Dendritic cell treated with granulocyte-macrophage colony-stimulating factor and Interleukin-4, amounts not matched to agents 40 ng/mL and 50 ng/mL, for 4 days (primary cell): Measurements from ENCODE around the gene CCDC159.
"Not testable (repeated sequence)": the region's sequence is repeated elsewhere in the genome, so short reads cannot be mapped to it uniquely, and the experiment has no call there.

Experiments
- H3K27ac Mint-ChIP-seq: one replicate; pipeline ENCODE4 v1.8.0; 2022; ENCODE audit warnings: mild to moderate bottlenecking, mixed read lengths
- H3K27me3 Mint-ChIP-seq: one replicate; pipeline ENCODE4 v1.8.0; 2022; ENCODE audit warnings: mild to moderate bottlenecking, mixed read lengths
- H3K36me3 Mint-ChIP-seq: one replicate; pipeline ENCODE4 v1.8.0; 2022; ENCODE audit warnings: low read depth, mixed read lengths
- H3K4me1 Mint-ChIP-seq: one replicate; pipeline ENCODE4 v1.8.0; 2022; ENCODE audit warnings: low read depth, mixed read lengths
- H3K4me3 Mint-ChIP-seq: one replicate; pipeline ENCODE4 v1.8.0; 2022; ENCODE audit warnings: mild to moderate bottlenecking, moderate library complexity, mixed read lengths
- H3K9me3 Mint-ChIP-seq: one replicate; pipeline ENCODE4 v1.8.0; 2022; ENCODE audit warnings: mixed read lengths
- intact Hi-C: fragments of 100-400 bp; cut with micrococcal nuclease; formaldehyde crosslinking; loops from one replicate; pipeline ENCODE4 v1.15.0; 2022

CCDC159 gene, protein sequence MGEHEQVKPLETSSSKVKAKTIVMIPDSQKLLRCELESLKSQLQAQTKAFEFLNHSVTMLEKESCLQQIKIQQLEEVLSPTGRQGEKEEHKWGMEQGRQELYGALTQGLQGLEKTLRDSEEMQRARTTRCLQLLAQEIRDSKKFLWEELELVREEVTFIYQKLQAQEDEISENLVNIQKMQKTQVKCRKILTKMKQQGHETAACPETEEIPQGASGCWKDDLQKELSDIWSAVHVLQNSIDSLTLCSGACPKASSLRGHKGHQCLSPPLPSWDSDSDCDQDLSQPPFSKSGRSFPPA

DNA sequence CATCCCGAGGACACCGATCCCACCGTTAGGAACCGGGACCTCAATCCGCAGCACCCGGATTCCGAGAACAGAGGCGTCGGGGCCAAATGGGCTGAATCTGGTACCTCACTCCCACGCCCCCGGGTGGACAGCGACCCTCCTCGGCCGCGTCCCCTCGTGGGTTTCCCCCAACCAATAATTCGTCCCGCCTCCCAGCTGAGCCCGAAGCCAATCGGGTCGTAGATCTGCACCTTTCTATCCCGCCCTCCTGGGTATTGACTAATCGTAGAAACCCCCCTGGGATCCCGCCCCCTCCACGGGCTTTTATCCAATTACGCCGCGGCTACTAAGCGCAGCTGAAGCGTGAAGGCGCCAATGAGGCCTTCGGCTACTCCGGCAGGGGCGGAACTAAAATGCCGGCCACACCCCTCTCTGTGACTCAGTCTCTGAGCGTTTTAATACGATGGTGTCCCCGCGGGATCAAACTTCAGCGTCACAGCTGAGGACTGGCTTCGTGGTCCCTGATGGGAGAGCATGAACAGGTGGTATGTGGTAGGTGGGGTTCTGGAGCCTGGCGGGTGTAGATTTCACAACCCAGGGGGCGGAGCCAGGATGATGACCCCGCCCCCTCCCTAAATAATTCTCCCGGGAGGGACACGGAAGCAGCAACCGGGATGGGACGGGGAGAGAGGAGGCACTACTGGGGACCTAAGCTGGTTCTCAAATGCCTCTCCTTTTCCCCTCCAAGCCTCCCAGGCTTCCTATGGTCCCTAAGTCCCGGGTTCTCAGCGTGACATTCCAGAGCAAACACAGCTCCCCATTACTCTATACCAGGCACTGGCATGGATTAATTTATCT lies at the start of gene CCDC159, which contains the start of gene TMEM205:
Gene CCDC159 (plus strand): TSS at position 416 of the 837 bp plus-strand sequence. CDS start 88 bp downstream, at position 504.
Gene TMEM205 (minus strand): TSS at position 165 of the 837 bp plus-strand sequence. CDS start 649 bp downstream, outside the sequence.
- peaks cover 35% of the 10 kb centered on the region for H3K36me3 Mint-ChIP-seq
- intact Hi-C loops, result loop anchor here (1.0 kb wide), 2 partner anchors 9 to 28 kb away; partner anchors contain the start of genes PLPPR2 and SWSAP1
- peaks cover 34% of the 10 kb centered on the region for H3K4me1 Mint-ChIP-seq
- H3K4me3 Mint-ChIP-seq, result peak within 1 kb of the TSS; percentile 93
- H3K9me3 Mint-ChIP-seq, result peaks cover 11% of the 10 kb centered on the region
- no peaks in the 10 kb centered on the region for H3K27me3 Mint-ChIP-seq
- peak within 1 kb of the TSS; percentile 93 for H3K27ac Mint-ChIP-seq

DNA sequence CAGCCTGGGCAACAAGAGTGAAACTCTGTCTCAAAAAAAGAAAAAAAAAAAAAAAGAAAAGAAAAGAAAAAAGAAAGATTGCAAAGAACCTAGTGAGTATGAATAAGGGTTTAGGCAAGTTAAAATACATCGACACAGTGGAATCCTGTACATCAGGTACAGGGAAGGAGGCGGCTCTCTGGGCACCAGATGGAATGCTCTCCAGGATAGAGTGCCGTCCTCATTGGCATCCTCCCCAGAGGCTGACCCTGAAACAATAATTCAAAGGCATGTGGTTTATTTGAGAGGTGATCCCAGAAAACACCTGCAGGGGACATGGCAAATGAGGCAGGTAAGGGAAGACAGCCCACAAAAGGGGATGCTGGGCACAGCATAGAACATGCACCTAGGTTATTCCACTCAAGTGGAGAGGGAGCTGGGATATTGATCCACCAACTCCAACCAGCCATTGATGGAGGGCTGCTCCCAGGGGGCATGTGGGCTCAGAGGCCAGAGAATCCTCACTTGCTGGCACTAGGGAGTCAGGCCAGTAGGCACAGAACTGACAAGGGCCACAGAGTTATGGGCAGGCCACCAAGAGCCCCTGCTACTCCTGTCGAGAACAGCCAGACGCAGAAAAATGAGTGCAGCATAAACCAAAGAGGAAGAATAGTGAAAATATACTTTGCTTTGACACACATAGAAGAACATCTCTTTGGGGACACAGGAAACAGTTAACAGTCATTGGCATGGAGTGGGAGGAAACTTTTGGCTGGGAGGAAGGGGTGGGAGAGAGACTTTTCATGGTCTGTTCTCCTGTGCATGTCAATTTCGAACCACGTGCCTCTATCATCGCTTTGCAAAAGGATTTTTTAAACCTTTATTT lies 46.1 kb upstream of the CCDC159 start:
- intact Hi-C loops, result no loop called here
- H3K4me3 Mint-ChIP-seq, result no peak overlapping the region
- H3K9me3 Mint-ChIP-seq, result no peaks in the 10 kb centered on the region
- H3K27me3 Mint-ChIP-seq, result no peaks in the 10 kb centered on the region
- no peaks in the 10 kb centered on the region for H3K36me3 Mint-ChIP-seq
- H3K4me1 Mint-ChIP-seq, result peaks cover 48% of the 10 kb centered on the region
- no peak overlapping the region for H3K27ac Mint-ChIP-seq

- Mint-ChIP-seq H3K9me3 (no peaks in the 10 kb centered on the region), H3K4me3 (no peak overlapping the region), H3K36me3 (no peaks in the 10 kb centered on the region), H3K27ac (no peak overlapping the region), H3K27me3 (no peaks in the 10 kb centered on the region), H3K4me1 (peaks cover 42% of the 10 kb centered on the region)
- intact Hi-C loops, result no loop called here
Observed at GRCh38 chr19:11300811-11301120, 45.6 kb upstream of the CCDC159 start.

- no peak overlapping the region for H3K27ac Mint-ChIP-seq
- H3K9me3 Mint-ChIP-seq, result no peaks in the 10 kb centered on the region
- H3K4me3 Mint-ChIP-seq, result no peak overlapping the region
- peaks cover 3% of the 10 kb centered on the region for H3K36me3 Mint-ChIP-seq
- no peaks in the 10 kb centered on the region for H3K27me3 Mint-ChIP-seq
- intact Hi-C loops, result no loop called here
- peaks cover 25% of the 10 kb centered on the region for H3K4me1 Mint-ChIP-seq
Observed at GRCh38 chr19:11304936-11305335, 41.4 kb upstream of the CCDC159 start.

GRCh38 chr19:11306337-11306736 lies 40.0 kb upstream of the CCDC159 start:
- no peak overlapping the region for H3K27ac Mint-ChIP-seq
- H3K36me3 Mint-ChIP-seq, result peaks cover 6% of the 10 kb centered on the region
- peaks cover 13% of the 10 kb centered on the region for H3K4me1 Mint-ChIP-seq
- no peak overlapping the region for H3K4me3 Mint-ChIP-seq
- H3K27me3 Mint-ChIP-seq, result no peaks in the 10 kb centered on the region
- intact Hi-C loops, result no loop called here
- no peaks in the 10 kb centered on the region for H3K9me3 Mint-ChIP-seq

DNA sequence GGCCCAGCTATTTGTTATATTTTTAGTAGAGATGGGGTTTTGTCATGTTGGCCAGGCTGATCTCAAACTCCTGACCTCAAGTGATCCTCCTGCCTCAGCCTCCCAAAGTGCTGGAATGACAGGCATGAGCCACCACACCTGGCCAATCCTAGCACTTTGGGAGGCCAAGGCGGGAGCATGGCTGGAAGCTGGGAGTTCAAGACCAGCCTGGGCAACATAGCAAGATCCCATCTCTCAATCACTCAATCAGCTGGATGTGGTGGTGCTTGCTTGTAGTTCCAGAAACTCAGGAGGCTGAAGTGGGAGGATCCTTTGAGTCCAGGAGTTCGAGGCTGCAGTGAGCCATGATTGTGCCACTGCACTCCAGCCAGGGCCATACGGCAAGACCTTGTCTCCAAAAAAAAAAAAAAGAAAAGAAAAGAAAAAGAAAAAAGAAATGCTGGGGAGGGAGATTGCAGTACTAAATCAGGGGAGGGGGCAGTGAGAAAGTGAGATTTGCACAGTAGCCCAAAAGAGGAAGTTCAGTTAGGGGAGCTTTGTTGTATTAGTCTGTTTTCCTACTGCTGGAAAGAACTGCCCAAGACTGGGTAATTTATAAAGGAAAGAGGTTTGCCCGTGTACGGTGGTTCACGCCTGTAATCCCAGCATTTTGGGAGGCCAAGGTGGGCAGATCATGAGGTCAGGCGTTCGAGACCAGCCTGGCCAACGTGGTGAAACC lies 25.9 kb upstream of the CCDC159 start:
- intact Hi-C loops, H3K27me3 Mint-ChIP-seq, H3K9me3 Mint-ChIP-seq, H3K36me3 Mint-ChIP-seq: not testable (repeated sequence)
- H3K4me3 Mint-ChIP-seq, result peak overlapping the region; percentile 64
- H3K27ac Mint-ChIP-seq, result peak overlapping the region; percentile 80
- peaks cover 94% of the 10 kb centered on the region for H3K4me1 Mint-ChIP-seq

DNA sequence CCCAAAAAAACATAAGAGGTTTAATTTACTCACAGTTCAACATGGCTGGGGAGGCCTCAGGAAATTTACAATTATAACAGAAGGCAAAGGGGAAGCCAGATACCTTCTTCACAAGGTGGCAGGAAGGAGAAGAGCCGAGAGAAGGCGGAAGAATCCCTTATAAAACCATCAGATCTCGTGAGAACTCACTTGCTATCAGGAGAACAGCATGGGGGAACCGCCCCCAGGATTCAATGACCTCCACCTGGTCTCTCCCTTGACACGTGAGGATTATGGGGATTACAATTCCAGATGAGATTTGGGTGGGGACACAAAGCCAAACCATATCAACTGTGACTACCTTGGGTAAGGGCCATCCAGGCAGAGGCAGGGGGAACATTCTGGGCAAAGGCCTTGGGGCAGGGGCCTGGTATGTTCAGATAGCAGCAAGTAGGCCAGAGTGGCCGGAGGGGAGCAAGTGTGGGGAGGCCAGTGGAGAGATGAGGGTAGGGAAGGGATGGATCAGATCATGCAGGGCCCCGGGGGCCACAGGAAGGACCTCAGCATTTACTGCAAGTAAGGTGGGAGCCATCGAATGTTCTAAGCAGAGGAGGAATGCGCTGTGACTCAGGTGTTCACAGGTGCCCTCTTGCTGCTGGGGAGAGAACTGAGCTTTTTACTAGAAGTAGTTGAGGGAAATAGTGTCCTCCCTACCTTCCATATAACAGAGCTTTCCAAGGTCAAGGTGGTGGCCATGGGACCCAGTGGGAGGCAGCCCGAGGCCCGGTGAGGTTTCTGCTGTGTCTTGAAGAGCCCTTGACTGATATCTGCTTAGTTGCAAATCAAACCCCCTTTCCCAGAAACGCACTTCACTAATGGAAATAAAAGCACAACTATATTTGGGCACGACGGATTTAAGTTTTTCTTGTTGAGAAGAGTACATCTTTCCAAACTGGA lies 24.9 kb upstream of the CCDC159 start:
- H3K4me3 Mint-ChIP-seq, result peak overlapping the region; percentile 64
- H3K36me3 Mint-ChIP-seq, result peaks cover 9% of the 10 kb centered on the region
- H3K4me1 Mint-ChIP-seq, result peaks cover 89% of the 10 kb centered on the region
- H3K27me3 Mint-ChIP-seq, result no peaks in the 10 kb centered on the region
- intact Hi-C loops, result no loop called here
- H3K9me3 Mint-ChIP-seq, result no peaks in the 10 kb centered on the region
- H3K27ac Mint-ChIP-seq, result peak overlapping the region; percentile 80

- H3K4me3 Mint-ChIP-seq, result peak overlapping the region; percentile 13
- H3K27ac Mint-ChIP-seq, result peak overlapping the region; percentile 80
- peaks cover 81% of the 10 kb centered on the region for H3K4me1 Mint-ChIP-seq
- H3K9me3 Mint-ChIP-seq, result no peaks in the 10 kb centered on the region
- intact Hi-C loops, result no loop called here
- H3K27me3 Mint-ChIP-seq, result no peaks in the 10 kb centered on the region
- peaks cover 18% of the 10 kb centered on the region for H3K36me3 Mint-ChIP-seq
Observed at GRCh38 chr19:11322269-11323024, 23.9 kb upstream of the CCDC159 start.

DNA sequence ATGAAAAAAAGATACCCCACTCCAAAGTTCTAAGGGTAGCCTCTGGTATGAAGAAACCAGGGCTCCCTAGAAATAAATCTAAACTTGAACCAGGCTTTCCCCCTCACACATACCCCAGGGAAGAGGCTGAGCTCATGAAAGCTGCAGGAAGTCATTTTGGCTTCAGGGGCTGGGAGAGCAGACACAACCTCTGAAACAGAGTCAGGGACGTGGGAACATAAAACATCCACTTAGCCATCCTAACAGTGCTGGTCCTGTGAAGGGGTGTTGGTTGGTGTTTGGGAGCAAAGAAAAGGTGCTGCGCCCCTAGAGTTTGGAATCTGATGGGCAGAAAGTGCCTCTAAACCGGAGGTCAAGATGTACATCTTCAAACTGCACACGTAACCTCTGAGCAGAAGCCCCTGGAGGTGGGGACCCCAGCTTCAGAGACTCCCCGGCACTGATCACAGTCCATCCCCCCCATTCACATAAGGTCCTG lies 22.7 kb upstream of the CCDC159 start:
- peaks cover 70% of the 10 kb centered on the region for H3K4me1 Mint-ChIP-seq
- no peaks in the 10 kb centered on the region for H3K9me3 Mint-ChIP-seq
- peaks cover 24% of the 10 kb centered on the region for H3K36me3 Mint-ChIP-seq
- H3K27me3 Mint-ChIP-seq, result no peaks in the 10 kb centered on the region
- H3K27ac Mint-ChIP-seq, result peak overlapping the region; percentile 76
- H3K4me3 Mint-ChIP-seq, result no peak overlapping the region
- intact Hi-C loops, result no loop called here

DNA sequence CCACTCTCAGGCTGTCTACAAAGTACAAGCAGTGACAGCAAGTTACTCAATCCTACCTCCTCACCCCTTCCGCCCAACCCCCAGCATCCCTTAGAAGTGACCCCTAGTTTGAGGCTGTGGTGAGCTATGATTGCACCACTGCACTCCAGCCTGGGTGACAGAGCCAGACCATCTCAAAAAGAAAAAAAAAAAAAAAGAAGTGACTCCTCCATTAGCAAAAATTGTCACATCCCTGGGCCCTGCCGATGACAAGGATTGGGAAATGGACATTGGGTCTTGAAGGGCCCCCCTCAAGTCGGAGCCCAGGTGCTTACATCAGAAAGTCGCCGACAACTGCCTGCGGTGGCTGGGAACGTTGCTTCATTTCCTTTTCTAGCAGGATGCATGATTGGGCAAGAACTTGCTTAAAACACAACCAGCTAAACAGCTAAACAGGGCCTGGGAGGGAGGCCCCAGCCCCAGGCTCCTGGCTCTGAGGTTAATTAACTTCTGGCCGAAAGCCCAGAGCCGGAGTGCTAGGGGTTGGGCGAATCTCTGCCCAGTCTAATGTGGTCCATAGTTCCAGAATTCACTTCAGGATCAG lies 22.1 kb upstream of the CCDC159 start:
- Mint-ChIP-seq H3K9me3 (no peaks in the 10 kb centered on the region), H3K4me1 (peaks cover 65% of the 10 kb centered on the region), H3K27me3 (no peaks in the 10 kb centered on the region), H3K27ac (peak overlapping the region; percentile 76), H3K36me3 (peaks cover 27% of the 10 kb centered on the region), H3K4me3 (peak overlapping the region; percentile 51)
- intact Hi-C loops, result no loop called here

DNA sequence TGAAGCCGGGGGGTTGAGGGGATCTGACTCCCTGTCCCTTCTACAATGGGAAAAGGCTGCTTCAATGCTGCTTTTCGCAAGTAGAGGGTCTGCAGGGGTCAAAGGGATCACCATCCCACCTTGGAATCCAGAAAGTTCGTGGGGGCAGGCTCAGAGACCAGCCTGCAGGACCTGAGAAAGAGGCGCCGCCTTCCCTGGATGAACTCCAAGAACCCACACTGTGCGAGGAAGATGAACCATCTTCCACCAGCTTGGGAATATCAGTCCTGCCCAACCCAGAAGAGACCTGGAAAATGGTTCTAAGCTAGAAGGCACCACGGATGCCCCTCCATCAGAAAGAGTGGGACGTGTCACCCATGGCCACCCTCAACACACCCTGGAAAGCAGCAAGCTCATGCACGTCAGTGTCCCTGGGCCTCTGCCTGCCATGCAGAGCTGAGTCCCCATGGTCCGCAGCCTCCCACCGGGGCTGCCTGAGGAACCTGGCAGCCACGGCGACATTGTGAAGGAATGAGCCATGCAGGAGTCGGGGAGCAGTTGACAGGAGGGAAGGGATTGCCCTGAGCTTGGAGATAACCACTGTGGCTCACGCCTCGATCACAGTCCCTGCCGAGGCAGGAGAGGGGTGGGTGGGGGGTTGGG lies 21.4 kb upstream of the CCDC159 start:
- Mint-ChIP-seq H3K27me3 (no peaks in the 10 kb centered on the region), H3K9me3 (no peaks in the 10 kb centered on the region), H3K36me3 (peaks cover 34% of the 10 kb centered on the region), H3K27ac (peak overlapping the region; percentile 76), H3K4me1 (peaks cover 58% of the 10 kb centered on the region), H3K4me3 (no peak overlapping the region)
- intact Hi-C loops, result no loop called here
